SU-DHL-6 (cell line): ENCODE results near the gene DYSF.

Source experiments
- EZH2phosphoT487 ChIP-seq: fragments of 200-600 bp; sonication (generic), shearing (Covaris generic); conservative IDR thresholded peaks from 2 replicates; pipeline ENCODE4 v1.6.1; 2018; ENCODE audit warnings: mild to moderate bottlenecking, antibody characterized with exemption, low read length, moderate library complexity, mixed read lengths
- TF ChIP-seq, protein P1 (sequence below): fragments of 200-600 bp; sonication (generic); IDR thresholded peaks from one replicate; pipeline ENCODE4 v1.5.1; 2017; ENCODE audit warnings: antibody characterized with exemption, mild to moderate bottlenecking, low read length, moderate library complexity; ENCODE audit not compliant: insufficient read depth, poor library complexity, severe bottlenecking

DNA sequence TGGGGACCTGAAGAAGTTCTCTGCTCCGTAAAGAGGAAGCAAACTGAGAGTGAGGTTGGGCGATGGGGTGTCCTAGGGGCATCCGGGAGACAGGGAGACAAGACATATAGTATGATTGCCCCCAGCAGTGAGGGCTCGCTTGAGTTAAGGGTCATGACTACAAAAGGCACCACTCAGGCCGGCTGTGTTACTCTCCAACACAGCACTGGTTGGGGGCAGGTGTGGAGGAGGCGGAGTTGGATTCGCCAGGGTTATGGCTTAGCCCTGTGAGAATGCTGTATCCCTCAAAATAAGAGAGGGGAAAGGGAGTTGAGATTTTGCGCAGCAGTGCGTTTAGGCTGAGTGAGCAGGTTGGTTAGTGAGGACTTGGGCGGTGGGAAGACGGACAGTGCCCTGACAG is 12.0 kb downstream of the DYSF start:
- TF ChIP-seq EZH2phosphoT487: no peak
- TF ChIP-seq, protein P1, sequence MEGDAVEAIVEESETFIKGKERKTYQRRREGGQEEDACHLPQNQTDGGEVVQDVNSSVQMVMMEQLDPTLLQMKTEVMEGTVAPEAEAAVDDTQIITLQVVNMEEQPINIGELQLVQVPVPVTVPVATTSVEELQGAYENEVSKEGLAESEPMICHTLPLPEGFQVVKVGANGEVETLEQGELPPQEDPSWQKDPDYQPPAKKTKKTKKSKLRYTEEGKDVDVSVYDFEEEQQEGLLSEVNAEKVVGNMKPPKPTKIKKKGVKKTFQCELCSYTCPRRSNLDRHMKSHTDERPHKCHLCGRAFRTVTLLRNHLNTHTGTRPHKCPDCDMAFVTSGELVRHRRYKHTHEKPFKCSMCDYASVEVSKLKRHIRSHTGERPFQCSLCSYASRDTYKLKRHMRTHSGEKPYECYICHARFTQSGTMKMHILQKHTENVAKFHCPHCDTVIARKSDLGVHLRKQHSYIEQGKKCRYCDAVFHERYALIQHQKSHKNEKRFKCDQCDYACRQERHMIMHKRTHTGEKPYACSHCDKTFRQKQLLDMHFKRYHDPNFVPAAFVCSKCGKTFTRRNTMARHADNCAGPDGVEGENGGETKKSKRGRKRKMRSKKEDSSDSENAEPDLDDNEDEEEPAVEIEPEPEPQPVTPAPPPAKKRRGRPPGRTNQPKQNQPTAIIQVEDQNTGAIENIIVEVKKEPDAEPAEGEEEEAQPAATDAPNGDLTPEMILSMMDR: no peak
